ENCODE data around the gene AEBP1.

AEBP1 gene

DNA sequence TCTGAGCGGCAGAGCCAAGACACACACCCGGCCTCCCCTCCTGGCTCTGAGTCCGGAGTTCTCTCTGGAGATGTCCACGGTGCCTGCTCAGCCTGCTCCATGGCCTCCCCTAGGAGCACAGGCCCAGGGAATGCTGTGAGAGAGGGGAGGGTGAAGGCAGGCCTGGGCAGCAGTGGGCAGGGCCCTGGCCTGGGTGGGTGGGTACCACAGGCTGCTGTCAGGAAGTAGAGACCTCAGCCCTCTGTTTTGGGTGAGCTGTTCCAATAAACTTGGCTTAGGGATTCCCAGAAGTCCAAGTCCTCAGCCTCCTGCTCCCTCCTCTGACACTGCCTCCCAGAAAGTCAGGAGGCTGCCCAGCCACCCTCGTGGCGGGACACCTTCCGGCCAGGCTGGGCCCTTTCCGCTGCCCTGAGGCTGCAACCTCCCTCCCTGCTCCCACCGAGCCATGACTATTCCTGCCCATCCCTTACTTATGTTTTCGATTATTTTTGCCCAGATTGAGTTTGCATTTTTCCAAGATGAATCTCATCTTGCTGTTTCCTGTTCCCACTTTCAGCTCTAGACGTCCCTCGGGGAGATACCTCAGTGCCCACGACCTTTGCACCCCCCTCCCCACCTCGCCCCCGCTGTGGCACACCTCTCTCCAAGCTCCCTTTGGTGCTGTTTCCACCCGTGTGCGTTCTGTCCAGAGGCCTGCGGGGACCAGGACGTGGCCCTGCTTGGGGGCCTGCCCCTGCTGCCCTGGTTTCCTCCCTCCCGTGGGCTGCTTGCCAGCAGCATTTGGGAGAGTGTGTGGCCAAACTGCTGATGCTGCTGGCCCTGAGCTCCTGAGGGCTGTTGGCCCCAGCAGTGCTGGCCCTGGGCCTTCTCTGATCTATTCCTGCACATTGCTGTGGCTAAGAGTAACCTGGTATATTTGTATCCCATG is 16.0 kb upstream of the AEBP1 start:
- no peak for DNase-seq

DNA sequence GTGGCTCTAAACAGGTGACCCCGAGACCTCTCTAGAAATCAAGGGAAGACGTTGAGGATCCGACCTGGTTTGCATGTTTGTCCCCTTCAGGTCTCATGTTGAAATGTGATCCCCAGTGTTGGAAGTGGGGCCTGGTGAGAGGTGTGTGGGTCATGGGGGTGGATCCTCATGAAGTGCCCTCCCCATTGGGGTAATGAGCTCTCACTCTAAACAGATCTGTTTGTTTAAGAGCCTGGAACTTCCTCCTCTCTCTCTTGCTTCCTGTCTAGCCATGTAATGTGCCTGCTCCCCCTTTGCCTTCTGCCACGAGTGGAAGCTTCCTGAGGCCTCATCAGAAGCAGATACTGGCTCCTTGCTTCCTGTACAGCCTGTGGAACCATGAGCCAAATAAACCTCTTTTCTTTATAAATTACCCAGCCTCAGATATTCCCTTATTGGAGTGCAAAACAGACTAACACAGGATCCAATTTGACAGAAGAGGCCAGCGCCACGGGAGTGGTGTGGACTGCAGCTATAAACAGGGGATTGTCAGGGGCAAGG is 11.0 kb upstream of the AEBP1 start:
- DNase-seq = no peak

DNA sequence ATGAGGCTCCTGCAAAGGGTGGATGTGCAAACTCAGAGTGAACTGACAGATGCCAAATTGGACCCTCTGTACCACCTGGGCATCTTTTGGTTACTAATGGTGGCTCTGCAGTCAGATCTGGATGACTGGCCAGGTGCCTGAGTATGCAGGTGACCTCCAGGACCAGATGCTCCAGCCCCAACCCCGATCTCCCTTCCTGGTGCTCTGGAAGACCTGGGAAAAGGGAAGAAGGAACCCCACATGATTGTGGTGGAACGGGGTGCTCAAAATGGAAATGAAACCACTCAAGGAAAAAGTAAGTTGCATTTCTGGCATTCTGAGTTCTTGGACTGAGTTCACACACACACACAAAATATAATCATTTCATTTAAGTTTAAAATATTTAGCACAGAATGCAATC is 9.8 kb upstream of the AEBP1 start:
- no peak for DNase-seq

DNA sequence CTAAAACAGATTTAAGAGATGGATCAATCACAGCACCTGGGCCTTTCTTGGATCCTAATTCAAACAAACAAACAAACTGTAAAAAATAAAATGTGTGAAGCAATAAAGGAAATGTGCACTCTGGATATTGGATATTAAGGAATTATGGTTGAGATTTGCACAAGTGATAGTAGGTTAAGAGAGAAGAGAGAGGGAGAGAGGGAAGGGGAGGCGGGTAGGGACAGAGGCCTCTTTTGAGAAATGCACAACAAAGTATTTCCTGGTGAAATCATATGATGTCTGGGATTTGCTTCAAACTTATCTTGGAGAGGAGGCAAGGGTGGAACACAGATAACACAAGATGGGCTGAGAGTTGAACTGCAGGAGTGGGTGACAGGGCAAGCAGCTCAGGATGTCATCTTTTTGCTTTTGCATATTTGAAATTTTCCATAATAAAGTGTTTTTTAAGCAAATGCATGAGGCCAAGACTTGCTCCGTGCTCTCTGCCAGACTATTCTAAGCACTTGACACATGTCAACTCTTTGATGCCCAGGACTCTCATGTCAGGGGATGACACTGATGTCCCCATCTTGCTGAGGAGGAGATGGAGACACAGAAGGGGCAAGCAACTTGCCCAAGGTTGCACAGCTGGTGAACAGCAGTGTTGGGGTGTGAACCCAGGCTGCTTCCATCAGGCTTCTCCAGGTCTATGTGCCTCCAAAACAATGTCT is 9.1 kb upstream of the AEBP1 start:
- no peak for DNase-seq

DNA sequence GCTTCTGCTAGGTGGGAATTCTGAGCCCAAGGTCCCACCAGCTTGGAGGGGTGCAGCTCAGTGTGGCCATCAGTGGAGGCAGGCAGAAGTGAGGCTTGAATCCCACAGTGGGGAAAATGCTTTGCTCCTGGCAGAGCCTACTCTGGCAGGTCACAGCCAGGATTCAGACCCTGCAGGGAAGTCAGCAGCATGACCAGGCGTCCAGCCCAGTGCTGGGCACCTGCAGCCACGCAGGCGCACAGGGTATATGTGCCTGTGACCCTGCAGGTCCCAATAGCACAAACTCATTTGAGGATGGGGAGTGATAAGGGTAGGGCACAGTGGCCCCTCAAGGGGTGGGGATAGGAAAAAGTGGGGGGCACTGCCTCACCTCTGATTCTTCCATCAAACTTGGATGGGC is 8.4 kb upstream of the AEBP1 start:
- no peak for DNase-seq

DNA sequence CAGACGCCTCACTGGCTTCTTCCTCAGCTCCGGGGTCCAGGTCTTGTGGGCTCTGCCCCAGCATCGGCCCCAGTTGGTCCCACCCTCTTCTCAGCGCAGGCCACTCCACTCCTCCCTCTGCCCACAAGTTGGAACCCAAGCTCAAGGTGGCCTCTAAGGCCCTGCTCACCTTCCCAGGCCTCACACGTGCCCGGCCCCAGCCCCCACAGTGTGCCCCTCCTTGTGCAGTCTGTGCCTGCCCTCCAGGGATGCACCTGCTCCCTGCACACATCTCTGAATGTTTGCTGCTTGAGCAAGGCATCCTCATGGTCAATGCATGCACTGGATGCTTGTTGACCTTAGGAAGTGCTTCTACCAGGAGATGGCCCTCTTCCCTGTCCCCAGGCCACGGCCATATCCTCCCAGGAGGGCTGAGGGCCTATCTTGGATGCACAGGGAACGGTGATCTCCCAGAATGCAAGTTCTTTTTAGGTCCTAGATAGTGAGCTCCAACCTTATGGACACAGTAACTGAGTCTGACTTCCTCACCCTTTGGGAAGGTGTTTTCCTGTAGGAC is 7.7 kb upstream of the AEBP1 start:
- DNase-seq = no peak

DNA sequence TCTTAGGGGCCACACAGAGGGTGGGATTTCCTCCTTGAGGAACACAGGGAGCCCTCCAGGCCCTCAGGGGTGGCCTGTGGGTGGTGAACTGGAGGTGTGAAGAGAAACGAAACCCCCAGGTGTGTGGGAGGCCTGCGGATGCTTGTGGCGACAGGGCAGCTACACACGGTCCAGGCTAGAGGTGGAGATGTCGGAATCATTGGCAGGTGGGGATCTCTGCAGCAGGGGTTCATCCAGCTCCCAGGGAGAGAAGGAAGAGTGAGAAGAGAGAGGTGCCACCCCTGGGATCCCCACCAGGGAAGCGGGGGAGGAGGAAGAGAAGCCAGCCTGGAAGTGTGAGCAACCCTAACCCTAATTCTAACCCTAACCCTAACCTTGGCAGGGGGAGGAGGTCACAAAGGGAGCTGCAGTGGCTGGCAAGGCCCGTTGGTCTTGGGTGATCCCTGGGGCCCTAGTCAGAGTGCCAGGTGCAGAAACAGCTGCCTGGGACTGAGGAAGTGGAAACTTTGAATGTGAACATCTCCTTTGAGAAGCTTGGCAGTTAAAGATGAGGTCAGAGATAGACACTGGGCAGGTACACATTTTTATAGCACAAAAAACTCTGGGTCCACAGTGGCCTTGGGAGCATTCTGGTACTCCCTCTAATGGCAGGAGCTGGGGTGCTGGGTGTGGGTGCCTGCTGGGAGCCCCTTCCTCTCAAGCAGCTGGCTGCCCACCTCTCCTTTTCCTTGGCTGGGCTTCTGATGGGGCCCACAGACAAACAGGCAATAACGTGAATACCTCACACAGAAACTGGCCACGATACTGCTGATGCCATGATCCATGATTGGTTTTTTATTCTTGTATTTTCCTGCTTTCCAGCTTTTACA is 6.8 kb upstream of the AEBP1 start:
- no peak for DNase-seq

DNA sequence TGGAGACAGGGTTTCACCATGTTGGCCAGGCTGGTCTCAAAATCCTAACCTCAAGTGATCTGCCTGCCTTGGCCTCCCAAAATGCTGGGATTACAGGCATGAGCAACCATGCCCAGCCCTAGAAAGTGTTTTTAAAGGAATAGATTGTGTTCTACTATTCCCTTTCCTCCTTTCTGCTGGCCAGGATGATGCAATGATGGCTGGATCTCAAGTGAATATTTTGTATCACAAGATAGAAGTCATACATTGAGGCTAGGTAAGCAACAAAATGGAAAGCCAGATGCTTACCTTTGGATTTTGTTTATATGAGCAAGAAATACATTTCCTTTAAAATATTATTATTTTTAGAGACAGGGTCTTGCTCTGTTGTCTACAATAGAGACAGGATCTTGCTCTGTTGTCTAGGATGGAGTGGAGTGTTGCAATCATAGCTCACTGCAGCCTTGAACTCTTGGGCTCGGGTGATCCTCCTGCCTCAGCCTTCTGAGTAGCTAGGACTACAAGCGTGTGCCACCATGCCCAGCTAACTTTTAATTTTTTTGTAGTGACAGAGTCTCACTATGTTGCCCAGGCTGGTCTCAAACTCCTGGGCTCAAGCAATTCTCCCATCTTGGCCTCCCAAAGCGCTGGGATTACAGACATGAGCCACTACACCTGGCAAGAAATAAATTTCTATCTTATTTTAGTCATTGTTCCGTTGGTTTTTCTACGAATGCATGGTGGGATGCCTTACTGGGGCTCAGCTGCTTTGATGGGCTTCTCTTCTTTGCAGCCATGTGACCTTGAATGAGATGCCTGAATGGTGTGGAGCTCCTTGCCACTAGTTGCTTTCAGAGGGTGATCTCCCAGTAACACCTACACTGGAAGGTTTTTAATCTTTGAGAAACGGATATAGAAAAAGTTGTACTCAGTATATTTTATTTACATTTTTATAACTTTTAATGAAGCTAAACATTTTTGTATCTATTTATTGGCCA is 5.8 kb upstream of the AEBP1 start:
- DNase-seq = no peak

DNA sequence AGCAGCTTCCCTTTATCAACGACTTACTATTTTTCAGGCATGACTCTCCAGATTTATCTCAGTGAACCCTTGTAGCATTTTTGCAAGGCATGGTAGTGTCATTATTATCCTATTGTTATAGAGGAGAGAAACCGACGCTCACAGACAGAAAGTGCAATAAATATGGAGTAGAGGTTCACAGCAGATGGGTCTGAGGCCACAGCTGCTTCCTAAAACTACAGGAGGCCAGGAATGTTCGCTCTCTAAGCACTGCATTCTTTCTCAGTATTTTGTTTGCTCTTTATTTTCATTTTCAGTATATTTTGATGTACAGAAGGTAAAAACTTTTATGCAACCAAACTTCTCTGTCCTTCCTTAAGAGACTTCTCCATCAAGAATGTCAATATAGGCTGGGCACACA is 4.5 kb upstream of the AEBP1 start:
- no peak for DNase-seq

DNA sequence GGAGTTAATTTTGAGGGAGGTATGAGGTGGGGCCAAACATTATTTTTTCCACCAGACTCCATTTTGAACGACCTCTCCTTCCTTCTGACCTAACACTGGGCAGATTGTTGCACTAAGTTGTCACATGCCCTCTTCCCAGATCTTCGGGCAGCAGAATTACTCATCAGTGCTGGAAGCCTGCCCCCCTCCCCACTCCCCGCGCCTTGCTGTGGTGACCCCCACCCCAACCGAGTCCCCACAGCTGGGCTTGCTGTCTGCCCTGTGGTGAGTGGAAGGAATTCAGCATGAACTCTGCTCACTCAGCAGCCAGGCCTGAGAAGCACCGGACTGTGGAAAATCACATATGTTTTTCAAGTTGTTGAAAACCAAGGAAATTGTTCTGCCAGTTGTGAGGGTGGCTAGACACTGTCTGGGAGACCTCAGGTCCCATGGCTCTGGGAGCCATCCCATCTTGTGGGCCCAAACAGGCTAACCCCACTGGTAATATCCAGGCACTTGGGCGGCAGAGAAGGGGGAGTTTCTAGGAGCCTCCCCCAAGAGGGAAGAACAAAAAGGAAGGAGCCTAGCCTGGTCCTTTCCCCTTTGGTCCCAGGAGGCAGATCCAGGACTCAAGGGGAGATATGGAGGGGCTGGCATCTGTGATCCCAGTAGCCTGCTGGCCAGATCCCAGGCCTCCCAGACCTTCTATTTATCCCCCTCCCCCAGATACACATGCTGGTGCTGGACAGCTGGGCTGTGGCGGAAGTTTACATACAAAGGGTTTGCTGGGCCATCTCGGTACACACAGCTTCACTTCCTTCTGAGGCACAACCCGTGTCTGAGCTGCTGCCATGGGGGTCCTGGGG is 3.5 kb upstream of the AEBP1 start:
- DNase-seq = no peak

DNA sequence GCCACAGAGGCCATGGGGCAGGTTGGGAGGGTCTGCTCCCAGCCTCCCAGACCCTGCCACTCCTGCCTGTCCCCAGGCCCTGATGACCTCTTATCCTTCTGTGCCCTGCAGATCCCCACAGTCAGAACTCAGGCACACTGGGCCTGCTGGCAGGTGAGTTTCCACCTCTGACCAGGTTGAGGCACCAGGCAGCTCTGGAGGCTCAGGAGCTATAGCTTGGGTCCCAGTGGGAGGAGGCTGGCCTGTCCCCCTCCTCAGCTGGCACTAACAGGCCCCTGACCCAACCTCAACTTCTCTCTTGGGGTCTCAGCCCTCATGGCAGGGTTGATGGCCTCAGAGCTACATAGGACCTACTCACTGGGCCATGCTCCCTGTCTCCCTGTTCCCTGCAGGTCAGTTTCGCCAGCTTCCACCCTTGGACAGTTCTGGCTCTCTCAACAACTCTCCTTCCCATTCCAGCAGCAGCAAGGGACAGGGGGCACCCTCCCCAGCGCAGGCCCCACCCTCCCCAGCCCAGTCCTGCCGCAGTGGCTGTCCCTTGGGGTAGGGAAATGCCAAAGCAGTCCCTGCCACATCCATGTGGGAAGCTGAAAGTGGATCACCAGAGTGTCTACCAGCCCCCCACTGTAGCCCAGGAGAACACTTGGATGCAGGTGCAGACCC is 2.7 kb upstream of the AEBP1 start:
- DNase-seq = no peak

DNA sequence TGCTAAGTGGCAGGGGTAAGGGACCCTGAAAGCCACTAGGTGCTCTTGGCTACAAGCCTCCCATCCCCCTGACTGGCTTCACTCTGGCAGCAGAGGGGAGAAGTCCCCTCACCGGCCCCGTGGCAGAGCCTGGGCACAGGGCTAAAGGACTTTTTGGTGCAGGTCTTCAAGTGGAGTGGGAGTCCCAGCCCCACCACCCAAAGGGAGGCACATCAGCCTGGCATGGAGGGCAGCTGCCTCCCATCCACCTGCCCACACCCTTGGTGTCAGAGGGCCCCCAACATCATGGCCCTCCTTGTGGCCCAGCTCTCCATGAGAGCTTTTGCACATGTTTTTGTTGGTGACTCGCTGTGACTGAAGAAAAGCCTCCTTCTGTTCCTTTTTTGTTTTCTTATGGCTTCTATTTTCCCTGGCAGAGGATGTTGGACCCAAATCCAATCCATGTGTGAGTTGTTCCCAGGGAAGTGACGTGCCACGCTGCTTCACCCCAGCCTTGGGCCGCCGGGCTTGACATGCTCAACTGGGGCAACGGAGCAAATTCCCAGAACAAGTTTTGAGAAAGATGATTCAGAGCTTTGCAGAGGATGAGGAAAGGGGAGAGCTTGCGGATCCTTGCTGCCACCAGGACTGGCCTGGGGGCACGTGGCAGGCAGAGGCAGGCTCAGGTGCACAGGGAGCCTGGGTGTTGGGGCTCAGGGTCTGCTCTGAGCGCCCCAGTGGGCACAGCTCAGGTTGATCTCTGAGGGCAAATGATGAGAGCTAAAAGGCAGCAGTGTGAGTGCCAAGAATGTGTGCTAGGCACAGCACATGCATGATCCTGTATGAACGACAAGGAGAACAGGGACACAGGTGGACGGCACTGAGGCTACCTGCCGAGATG is 1.9 kb upstream of the AEBP1 start:
- DNase-seq = no peak

DNA sequence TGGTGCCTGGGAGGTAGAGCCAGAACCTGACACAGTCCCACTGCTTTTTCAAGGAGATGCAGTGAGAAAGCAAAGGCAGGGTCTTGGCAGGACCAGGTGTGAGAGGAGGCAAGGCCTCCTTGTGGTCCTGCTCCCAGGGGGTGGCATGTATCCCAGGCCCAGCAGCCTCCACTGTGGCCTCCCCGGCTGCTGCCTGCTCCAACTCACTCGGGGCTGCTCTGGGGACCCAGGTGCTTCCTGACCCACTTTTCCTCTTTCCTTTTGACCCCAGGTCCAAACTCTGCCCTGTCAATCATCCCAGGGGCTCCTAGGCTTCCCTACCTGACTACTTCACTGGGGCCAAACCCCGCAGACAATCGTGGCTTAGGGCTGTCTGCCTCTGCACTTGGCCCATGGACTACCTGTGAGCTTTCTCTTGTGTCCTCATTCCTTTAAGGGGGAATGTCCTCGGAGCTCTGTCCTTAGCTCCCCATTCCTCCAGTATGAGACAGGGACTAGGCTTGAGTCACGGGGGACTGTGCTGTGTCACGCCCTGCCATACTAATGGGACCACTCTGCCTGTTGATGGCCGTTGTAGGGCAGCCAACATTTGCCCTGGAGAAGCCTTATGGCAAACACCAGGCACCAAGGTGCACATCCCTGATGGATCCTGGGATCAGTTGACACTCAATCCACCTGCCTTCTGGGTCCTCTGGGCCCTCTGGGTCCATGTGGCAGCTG is 1.1 kb upstream of the AEBP1 start:
- no peak for DNase-seq

DNA sequence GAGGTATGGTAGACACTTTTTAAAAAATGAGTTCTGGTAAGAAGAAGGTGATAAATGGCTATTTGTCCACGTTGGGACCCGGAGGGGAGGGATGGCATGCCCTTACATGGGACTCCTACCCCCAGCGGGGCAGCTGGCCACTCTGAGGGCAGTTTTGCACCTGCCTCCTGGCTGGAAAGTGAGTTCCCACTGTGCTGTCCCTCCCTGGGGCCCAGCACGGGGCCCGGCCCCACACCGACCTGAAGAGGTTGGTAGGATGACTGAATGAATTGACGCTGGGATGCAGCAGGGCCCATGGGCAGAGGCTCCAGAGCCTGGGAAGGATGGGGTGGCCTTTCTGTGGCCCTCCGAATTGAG is 601 bp upstream of the AEBP1 start:
- DNase-seq = no peak

DNA sequence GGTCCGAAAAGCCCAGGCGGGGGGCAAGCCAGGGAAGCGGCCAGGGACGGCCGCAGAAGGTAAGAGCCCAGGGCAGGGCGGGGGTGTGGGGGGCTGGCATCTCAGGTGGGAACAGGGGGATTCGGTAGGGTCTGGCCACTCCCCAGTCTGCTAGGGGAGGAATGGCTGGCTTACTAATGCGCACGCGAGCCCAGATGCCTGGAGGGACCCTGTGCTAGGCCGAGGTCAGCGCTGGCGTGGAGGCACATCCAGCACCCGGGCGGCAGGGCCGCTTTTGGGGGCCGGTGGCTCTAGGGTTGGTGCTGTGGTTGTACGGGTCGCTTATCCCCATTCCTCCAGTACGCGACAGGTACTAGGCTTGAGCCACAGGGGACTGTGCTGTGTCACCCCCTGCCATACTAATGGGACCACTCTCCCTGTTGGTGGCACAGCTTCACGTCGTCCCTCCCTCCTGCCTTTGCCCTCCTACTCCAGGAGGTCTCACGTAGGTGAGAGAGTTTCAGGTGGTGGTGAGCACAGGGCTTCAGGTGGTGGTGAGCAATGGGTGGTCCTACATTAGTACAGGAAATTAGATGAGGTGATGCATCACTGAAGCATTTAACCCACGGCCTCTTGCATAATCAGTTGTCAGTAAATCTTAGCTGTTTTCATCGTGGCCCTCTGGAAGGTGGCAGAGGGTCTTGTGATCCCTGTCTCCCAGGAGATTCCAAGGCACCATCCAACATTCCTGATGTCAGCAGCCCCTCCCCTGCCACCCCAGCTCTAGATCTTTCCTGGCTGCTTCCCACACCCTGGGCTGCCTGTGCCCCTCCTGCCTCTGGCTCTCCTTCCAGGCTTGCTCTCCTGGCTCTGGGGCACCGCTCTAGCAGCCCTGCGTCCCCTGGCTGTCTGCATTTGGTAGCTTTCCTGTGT is 971 bp downstream of the AEBP1 start:
- no peak for DNase-seq

DNA sequence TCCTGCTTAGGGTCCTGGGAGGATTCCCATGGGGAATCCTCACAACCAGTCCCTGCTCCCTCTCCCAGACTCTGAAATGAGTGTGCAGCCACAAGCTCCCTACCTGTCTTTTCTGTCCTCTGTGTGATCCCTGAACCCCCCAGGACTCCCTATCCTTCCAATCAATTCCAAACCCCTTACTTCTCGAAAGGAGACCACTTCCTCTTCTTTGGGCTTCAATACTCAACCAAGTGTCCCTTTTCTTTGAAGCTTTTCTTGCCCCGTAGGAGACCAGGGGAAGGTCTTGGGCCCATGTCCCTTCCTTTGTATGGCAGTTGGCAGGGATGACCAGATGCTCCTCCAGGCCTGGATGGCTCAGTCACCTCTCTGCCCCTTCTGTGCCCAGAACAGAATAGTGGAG is 1.7 kb downstream of the AEBP1 start:
- DNase-seq = no peak

Measured in NCI-H510A (cell line).